NCI-H128 (cell line): ENCODE measurements around the gene MCOLN3.
"Not testable (repeated sequence)": the region's sequence is repeated elsewhere in the genome, so short reads cannot be mapped to it uniquely, and the experiment has no call there.

Experiments
- DNase-seq: peaks from one replicate; lab custom pipeline; 2025; ENCODE audit not compliant: unreplicated experiment; lab: John Stamatoyannopoulos, UW

MCOLN3 gene

GRCh38 chr1:85049735-85050166 lies 1.5 kb upstream of the MCOLN3 start:
- DNase-seq = no peak

GRCh38 chr1:85047472-85048295 lies 616 bp downstream of the MCOLN3 start:
- DNase-seq = no peak

- no peak for DNase-seq
These were observed 1.2 kb downstream of the MCOLN3 start for GRCh38 chr1:85047144-85047471.

DNA sequence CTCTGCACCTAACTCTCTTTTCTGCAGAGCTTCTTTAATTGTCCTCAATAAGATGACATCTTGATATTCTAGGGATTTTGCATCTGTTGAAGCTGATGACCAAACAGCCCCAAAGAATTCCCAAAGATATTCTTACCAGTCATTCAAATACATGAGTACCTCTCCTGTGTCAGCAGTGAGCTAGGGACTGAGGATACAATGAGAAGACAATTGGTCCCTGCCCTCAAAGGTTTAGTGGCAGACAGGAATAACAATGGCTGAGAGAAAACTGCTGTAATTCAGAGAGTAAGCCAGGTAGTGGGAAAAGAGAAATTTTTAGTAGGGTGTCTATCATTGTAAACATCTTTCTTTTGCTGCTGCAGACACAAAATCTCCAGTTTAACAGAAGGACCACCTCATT lies 5.9 kb downstream of the MCOLN3 start:
- no peak for DNase-seq

DNA sequence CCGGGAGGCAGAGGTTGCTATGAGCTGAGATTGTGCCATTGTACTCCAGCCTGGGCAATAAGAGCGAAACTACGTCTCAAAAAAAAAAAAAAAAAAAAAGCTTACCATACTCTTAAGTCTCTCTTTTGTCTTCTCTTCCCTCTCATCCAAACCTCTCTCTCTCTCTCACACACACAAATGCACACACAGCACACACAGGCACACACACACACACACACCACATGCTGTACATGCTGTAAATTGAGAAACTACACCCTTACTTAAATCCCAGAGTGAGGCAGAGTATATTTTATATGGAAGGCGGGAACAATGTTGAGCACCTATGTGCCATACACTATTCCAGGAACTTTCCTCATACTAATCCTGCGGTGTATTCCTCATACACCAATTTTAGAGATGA lies 6.5 kb downstream of the MCOLN3 start:
- no peak for DNase-seq

DNA sequence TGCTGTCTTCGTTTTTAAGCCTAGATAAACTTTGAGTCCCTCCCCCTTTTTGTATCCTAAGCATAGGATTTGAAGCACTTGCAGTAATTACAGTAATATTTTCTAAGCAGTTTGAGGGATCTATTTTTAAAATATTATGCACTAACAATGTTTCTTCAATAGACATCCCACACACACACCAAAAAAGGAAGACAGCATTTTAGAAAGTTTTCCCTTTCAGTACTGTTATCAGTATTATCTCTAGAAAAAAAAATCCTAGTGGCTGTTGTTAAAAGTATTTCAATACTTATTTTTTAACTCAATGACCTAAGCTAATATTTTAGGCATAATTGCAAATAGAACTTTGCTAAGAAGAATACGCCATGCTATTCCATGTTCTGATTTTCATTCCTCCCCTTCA lies 15.1 kb downstream of the MCOLN3 start:
- no peak for DNase-seq

GRCh38 chr1:85030536-85030935 lies 17.8 kb downstream of the MCOLN3 start:
- no peak for DNase-seq

GRCh38 chr1:85028151-85028550 lies 20.1 kb downstream of the MCOLN3 start:
- no peak for DNase-seq

DNA sequence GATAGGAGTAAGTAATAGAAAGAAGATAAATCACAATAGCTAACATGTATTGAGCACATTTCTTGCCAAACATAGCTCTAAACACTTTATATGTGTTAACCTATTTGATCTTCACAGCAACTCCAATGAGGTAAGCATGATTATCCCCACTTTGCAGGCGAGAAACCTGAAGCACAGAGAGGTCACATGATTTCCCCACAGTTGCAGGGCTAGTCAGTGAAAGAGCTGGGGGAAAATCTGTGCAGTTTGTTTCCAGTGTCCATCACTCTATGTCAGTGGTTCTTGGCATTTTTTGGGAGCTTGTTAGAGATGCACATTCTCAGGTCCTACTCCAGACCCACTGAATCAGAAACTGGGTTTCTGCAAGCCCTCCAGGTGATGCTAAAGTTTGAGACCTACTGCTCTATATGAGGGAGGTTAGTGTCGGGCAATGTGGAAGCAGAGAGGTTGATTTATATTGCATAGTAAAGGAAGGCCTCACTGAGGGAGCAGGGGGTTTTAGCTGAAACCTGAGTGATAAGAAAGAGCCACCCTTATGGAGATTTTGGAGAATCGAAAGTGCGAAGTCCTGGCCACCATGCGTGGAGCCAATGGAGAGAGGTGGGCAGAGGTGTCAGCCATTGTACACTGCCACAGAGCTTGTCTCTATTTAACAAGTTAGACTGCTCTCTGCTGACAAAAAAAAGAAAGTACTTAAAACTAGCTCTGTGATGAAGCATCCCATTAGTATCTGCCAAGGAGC lies 20.9 kb downstream of the MCOLN3 start:
- DNase-seq = no peak

- no peak for DNase-seq
These were observed 22.4 kb downstream of the MCOLN3 start for GRCh38 chr1:85025940-85026339.

DNA sequence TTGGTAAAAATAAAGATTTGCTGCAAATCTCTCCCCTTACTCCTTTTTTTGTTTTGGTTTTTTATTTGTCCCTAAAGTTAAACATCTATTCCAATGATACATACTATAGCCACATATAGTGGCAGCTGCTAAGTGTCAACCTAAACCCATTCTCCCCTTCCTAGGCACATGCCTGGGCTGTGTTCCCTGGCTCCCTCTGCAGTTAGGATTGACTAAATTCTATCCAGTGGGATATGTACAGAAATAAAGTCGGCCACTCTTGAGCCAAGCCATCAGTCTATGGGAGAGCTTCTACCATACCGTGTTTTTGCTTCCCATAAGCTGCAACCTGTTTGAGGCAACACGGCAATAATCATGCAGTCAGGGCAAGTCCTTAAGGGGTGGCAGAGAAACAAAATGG lies 23.6 kb downstream of the MCOLN3 start:
- no peak for DNase-seq

- no peak for DNase-seq
These were observed 25.6 kb downstream of the MCOLN3 start for GRCh38 chr1:85022700-85023099.

- no peak for DNase-seq
These were observed 28.3 kb downstream of the MCOLN3 start for GRCh38 chr1:85019994-85020393.

GRCh38 chr1:85015826-85016225 lies 32.5 kb downstream of the MCOLN3 start:
- DNase-seq = no peak

DNA sequence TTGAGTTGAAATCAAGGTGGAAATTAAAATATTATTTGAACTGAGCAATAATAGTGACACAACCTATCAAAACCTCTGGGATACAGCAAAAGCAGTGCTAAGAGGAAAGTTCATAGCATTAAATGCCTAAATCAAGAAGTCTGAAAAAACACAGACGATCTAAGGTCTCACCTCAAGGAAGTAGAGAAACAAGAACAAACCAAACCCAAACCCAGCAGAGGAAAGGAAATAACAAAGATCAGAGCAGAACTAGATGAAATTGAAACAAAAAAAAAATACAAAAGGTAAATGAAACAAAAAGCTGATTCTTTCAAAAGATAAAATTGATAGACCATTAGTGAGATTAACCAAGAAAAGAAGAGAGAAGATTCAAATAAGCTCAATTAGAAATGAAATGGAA lies 42.7 kb downstream of the MCOLN3 start:
- not testable (repeated sequence) for DNase-seq

GRCh38 chr1:85001742-85002141 lies 46.6 kb downstream of the MCOLN3 start:
- no peak for DNase-seq

DNA sequence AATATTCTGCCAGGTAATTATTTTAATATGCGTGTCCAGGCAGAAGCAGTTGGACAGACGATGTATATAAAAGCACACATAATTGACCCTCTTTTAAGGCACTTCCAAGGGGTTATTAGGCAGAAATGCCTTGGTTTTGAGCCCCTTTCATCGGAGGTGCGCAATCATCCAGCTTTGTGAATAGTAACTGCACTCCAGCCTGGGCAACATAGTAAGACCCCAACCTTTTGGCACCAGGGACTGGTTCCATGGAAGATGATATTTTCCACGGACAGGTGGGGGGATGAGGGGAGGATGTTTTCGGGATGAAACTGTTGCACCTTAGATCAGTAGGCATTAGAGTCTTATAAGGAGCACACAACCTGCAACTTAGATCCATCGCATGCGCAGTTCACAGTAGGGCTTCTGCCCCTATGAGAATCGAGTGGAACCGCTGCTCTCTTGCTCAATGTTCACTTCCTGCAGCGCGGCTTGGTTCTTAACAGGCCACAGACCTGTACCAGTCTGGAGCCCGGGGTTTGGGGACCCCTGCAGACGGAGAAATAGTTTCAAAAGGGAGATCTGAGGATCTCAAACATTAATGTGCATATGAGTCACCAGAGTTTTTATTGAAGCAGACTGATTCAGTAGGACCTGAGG lies 49.5 kb downstream of the MCOLN3 start:
- no peak for DNase-seq

DNA sequence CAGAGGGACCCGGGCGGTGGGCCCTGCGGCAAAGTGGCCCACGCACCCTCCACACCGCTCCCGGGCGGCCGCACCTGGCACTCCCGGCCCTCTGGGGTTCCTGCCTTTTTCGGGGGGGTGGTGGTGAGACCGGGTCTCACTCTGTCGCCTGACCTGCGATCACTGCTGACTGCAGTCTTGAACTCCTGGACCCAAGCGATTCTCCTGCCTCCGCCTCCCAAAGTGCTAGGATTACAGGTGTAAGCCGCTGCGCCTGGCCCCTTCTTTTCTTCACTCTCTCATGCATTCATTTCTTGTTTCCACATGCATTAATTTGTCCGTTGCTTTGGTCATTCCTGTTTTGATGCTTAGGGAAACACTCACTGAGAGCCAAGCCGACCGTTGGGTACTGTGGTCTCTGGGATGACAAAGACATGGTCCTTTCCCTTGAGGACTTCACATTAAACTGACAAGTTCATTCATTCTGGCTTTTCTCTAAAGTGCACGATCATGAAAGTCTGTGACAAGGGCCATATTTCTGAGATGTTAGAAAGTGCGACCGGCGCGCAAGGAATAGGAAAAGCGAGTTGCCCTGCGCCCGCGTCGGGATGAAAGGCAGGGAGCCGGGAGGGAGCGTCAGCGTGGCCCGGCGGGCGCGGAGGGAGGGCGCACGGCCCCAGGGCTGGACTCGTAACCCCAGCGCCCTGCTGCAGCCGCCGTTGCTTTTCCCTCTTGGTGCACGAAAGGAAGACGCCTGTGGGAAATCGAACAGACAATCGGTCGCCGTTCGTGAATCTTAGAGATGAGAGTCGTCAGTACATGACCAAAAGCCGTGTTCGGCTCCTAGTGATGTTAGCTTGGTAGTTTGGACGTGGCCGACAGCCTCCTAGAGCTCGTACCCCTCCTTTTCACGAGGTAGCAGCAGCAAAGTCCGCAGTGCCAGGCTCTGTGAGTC lies 50.4 kb downstream of the MCOLN3 start:
- DNase-seq = no peak

DNA sequence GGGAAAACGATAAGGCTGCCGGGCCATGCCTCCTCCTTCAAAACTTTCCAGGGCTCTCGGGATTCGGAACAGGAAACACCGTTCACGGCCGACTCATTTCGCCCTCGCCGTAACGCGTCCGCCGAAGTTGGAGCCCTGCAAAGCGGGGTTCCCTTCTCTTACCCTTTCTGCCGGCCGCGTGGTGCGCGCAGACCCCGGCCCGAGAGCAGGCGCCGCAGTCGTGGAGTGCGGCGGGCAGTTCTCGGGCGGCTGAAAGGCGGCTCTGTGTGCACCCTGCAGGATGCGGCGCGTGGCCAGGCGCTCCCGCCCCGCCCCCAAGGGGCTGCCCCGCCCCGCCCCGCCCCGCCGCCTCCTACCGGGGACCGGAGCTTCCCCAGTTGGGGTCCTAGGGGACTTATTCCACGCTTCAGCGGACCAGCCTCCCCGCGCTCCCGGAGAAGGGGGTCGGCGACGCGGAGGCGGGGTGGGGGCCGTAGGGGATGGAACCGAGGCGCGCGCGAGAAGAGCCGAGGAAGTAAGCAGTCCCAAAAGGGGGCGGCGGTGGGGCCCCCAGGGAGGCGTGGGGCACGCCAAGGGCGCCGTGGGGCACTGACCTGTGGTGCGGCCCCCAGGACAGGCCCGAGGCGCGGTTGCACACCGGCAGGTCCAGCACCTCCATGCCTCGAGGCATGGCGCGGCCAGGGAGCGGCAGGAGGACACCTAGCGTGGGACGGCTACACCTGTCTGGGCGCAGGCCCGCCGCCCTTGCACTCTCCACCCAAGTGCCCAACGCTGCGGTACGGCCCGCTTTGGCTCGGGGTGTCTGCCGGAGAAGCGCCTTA lies 51.2 kb downstream of the MCOLN3 start, which contains the start of gene MCOLN2:
Gene MCOLN2 (minus strand): TSS at position 268 of the 821 bp plus-strand sequence. CDS start 241 bp downstream, at position 27.
- no peak for DNase-seq
